HEK293T (cell line): Measurements from ENCODE around the gene GJB5.

Experiments
- BHLHE40 ChIP-seq: fragments of 450-650 bp; IDR thresholded peaks from 2 replicates; pipeline ENCODE4 v1.6.1; 2016; ENCODE audit warnings: mild to moderate bottlenecking, moderate library complexity, borderline replicate concordance
- CTBP1 ChIP-seq: fragments of 450-650 bp; IDR thresholded peaks from 2 replicates; pipeline ENCODE4 v1.6.1; 2016; ENCODE audit warnings: borderline replicate concordance
- FOXA1 ChIP-seq: fragments of 450-650 bp; IDR thresholded peaks from 2 replicates; pipeline ENCODE4 v1.6.1; 2016; ENCODE audit warnings: mild to moderate bottlenecking
- FOXK2 ChIP-seq: fragments of 450-650 bp; IDR thresholded peaks from 2 replicates; pipeline ENCODE4 v1.6.1; 2016; ENCODE audit warnings: mild to moderate bottlenecking
- FOXM1 ChIP-seq: fragments of 450-650 bp; IDR thresholded peaks from 2 replicates; pipeline ENCODE4 v1.6.1; 2017; ENCODE audit warnings: mild to moderate bottlenecking, borderline replicate concordance
- HDGF ChIP-seq: fragments of 450-650 bp; IDR thresholded peaks from 2 replicates; pipeline ENCODE4 v1.6.1; 2017; ENCODE audit warnings: antibody characterized with exemption, borderline replicate concordance
- L3MBTL2 ChIP-seq: fragments of 450-650 bp; conservative IDR thresholded peaks from 2 replicates; pipeline ENCODE4 v1.6.1; 2016; ENCODE audit warnings: mild to moderate bottlenecking
- NFRKB ChIP-seq: fragments of 450-650 bp; IDR thresholded peaks from 2 replicates; pipeline ENCODE4 v1.6.1; 2016; ENCODE audit warnings: mild to moderate bottlenecking, moderate library complexity
- PKNOX1 ChIP-seq: fragments of 450-650 bp; IDR thresholded peaks from 2 replicates; pipeline ENCODE4 v1.6.1; 2016
- SP1 ChIP-seq: fragments of 450-650 bp; IDR thresholded peaks from 2 replicates; pipeline ENCODE4 v1.6.1; 2017
- SUZ12 ChIP-seq: fragments of 450-650 bp; IDR thresholded peaks from 2 replicates; pipeline ENCODE4 v1.6.1; 2016; ENCODE audit warnings: mild to moderate bottlenecking
- TARDBP ChIP-seq: fragments of 450-650 bp; IDR thresholded peaks from 2 replicates; pipeline ENCODE4 v1.6.1; 2016
- ZNF384 ChIP-seq: fragments of 450-650 bp; IDR thresholded peaks from 2 replicates; pipeline ENCODE4 v1.6.1; 2016

DNA sequence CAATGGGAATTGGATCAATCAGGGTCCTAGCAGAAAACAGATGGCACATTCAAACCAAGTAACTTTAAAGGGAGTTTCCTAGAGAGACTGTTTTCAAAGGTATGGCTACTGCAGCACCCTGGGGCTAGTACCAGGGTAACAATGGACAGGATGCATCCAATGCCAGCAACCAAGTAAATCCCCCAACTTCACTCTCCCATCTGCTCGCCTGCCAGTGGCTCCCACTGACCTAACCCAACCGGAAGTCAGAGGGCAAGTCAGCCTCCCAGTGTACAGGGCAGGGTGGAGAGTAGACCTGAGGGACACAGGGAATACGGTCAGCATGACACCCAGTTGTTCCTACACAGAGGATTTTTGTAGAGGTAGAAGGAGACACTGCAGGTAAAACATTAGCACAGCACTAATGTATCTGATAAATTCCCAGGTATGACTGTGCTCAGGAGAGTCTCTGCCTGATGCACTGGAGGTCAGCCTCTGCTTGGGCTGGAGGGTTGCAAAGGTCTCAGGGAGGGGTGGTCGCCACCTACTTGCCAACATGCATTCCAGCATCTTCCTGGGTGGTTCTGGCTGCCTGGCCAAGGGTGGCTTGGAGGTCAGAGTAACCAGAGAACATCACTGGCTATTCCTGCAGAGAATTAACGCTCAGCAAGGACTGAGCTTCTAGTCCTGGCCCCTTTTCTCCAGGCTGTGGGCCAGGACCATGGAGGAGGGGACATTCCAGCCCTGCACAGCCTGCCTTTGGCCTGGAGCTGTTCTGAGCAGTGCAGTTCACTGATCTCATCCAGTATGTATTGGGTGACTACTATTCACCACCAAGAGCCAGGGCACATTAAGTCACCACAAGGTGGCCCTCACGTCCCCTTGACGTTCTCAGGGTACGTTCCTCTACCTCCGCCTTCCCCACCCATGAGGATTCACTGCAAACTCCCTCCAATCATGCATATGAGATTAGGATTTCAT lies 32.9 kb downstream of the GJB5 start:
- TF ChIP-seq TARDBP (no peak), NFRKB (no peak), HDGF (no peak), SP1 (no peak), BHLHE40 (no peak), FOXA1 (no peak), ZNF384 (no peak), FOXK2 (no peak), SUZ12 (no peak), PKNOX1 (no peak), CTBP1 (no peak), FOXM1 (no peak), L3MBTL2 (no peak)
